ENCODE measurements around the gene EMC10. TPM values are rescaled to one million over a fixed set of nuclear protein-coding genes. Genes with fewer than 3 reads are reported as not detected.

EMC10 gene
- total RNA-seq, 2 donors from 2014 or later = 135 to 286 TPM

DNA sequence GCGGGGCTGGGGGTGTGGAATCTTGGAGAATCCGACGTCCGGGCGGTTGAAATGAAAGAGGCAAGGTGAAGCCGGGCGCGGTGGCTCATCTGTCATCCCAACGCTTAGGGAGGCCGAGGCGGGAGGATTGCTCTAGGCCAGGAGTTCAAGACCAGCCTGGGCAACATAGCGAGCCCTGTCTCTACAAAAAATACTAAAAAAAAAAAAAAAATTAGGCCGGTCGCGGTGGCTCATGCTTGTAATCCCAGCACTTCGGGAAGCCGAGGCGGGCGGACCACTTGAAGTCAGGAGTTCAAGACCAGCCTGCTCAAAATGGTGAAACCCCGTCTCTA lies 566 bp downstream of the EMC10 start:
- H3K27ac ChIP-seq = peak overlapping the region; percentile 72 to 75
- WGBS = 12% methylated on average over 20 of the region's 20 CpGs
- intact Hi-C loops (cut with DNase I) = no loop called here

DNA sequence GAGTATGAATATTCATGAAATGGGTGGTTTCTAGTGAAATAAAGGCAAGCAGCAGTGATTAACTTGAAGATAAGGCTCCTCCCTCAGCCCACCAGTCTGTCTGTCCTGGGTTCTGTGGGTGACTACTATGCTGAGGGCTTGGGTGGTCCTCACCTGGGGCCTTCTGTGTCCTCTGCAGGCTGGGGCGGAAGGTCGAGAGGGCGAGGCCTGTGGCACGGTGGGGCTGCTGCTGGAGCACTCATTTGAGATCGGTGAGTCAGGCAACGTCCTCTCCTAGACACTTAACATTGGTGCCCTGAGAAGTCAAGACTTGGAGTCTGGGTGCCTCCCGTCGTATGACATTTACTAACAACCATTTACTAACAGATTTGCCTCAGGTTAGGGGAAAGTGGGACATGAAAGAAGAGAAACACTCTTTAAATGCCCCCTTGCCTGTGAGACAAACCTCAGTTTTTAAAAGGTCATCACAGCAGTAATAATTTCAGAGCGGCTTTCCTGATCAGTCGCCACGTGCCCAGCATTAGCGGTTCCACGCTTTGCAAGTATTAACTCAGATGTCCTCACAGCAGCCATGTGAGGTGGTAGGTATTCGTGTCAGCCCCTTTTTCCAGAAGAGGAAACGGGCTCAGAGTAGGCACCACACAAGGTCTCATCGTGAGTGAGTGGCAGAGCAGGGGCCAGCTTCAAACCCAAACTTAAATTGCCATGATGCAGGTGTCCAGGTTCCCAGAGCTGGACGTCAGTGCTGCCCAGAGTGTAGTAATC lies 1.6 kb downstream of the EMC10 start:
- intact Hi-C loops (cut with DNase I) = no loop called here
- H3K27me3 ChIP-seq (replicated peaks; ENCODE audit: insufficient read depth) = no peaks in the 10 kb centered on the region
- H3K4me3 ChIP-seq = no peak overlapping the region
- H3K27ac ChIP-seq = no peak overlapping the region
- TF ChIP-seq, protein P1, sequence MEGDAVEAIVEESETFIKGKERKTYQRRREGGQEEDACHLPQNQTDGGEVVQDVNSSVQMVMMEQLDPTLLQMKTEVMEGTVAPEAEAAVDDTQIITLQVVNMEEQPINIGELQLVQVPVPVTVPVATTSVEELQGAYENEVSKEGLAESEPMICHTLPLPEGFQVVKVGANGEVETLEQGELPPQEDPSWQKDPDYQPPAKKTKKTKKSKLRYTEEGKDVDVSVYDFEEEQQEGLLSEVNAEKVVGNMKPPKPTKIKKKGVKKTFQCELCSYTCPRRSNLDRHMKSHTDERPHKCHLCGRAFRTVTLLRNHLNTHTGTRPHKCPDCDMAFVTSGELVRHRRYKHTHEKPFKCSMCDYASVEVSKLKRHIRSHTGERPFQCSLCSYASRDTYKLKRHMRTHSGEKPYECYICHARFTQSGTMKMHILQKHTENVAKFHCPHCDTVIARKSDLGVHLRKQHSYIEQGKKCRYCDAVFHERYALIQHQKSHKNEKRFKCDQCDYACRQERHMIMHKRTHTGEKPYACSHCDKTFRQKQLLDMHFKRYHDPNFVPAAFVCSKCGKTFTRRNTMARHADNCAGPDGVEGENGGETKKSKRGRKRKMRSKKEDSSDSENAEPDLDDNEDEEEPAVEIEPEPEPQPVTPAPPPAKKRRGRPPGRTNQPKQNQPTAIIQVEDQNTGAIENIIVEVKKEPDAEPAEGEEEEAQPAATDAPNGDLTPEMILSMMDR (IDR thresholded peaks at IDR 0.05) = no peak
- no peak for TF ChIP-seq POLR2A (IDR thresholded peaks at IDR 0.05)
- TF ChIP-seq POLR2AphosphoS5 (IDR thresholded peaks at IDR 0.05) = no peak
- 92% methylated on average over 17 of the region's 17 CpGs for WGBS
- peaks cover 4% of the 10 kb centered on the region for H3K4me1 ChIP-seq (replicated peaks)
- no peaks in the 10 kb centered on the region for H3K9me3 ChIP-seq
- DNase-seq (ENCODE audit: low spot score) = no peak
- H3K36me3 ChIP-seq = peaks cover 0 to 16% of the 10 kb centered on the region in 2 donors

More for the DNA sequence above, 566 bp downstream of the EMC10 start:
- Histone ChIP-seq H3K27me3 (replicated peaks; ENCODE audit: insufficient read depth) (no peaks in the 10 kb centered on the region), H3K4me1 (replicated peaks) (peaks cover 4% of the 10 kb centered on the region), H3K4me3 (peak overlapping the region; percentile 89 to 91), H3K9me3 (no peaks in the 10 kb centered on the region), H3K36me3 (peaks cover 0 to 16% of the 10 kb centered on the region in 2 donors)
- DNase-seq (ENCODE audit: low spot score) = no peak
- TF ChIP-seq, protein P1 (IDR thresholded peaks at IDR 0.05) = no peak
- TF ChIP-seq POLR2A (IDR thresholded peaks at IDR 0.05) (no peak), POLR2AphosphoS5 (IDR thresholded peaks at IDR 0.05) (no peak)

DNA sequence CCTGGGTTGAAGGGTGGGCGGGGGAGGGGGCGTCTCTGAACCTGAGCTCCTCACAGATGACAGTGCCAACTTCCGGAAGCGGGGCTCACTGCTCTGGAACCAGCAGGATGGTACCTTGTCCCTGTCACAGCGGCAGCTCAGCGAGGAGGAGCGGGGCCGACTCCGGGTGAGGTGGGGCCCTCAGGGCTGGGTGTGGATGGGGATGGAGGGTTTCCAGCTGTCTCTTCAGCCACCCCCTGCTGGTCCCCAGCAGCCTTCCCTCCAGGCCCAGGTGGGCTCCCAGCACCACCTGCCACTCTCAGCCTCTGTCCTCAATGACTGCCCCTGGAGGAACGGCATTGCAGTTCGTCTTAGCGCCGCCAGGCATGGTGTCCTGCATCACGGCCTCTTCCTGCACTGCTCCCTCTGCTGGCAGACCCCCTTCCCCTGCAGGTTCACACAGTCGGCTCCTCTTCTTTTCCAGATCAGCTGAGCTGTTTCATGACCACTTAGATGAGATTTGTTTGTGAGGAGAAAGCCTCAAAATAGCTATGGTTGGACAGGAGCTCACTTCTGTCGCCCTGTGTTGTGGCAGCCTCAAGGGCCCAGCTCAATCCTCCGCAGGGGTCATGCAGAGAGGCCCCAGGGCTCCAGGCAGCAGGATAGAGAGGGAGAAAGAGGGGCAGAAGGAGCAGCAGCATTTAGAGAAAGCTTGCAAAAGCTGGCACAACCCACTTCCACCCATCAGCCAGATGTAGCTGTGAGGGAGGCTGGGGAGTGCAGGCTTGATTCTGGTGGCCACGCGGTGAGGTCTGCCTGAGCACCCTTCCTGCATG lies 2.8 kb downstream of the EMC10 start:
- Histone ChIP-seq H3K4me1 (replicated peaks) (peaks cover 4% of the 10 kb centered on the region), H3K4me3 (no peak overlapping the region), H3K9me3 (no peaks in the 10 kb centered on the region), H3K27ac (no peak overlapping the region), H3K36me3 (peaks cover 0 to 16% of the 10 kb centered on the region in 2 donors), H3K27me3 (replicated peaks; ENCODE audit: insufficient read depth) (no peaks in the 10 kb centered on the region)
- intact Hi-C loops (cut with DNase I) = no loop called here
- TF ChIP-seq, protein P1 (IDR thresholded peaks at IDR 0.05) = no peak
- no peak for TF ChIP-seq POLR2AphosphoS5 (IDR thresholded peaks at IDR 0.05)
- TF ChIP-seq POLR2A (IDR thresholded peaks at IDR 0.05) = no peak
- 77% methylated on average over 19 of the region's 19 CpGs for WGBS
- DNase-seq (ENCODE audit: low spot score) = no peak

DNA sequence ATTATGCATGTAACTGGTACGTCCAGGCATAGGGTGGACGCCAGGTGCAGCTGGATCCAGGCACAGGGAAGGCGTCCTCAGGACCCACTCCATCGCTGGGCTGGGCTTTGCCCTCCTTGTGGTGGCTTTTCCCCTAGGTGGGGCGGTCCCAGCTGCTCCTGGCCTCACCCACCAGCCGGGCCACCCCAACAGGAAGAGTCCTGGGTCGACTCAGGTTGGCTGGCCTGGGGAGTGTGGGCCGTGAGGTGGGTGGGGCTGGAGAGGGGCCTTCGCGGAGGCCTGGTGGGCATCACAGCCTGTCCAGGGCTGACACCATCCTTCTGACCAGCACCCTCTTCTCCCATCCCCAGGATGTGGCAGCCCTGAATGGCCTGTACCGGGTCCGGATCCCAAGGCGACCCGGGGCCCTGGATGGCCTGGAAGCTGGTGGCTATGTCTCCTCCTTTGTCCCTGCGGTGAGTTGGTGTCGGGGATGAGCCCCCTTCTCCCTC lies 3.5 kb downstream of the EMC10 start:
- intact Hi-C loops (cut with DNase I) = no loop called here
- TF ChIP-seq POLR2AphosphoS5 (IDR thresholded peaks at IDR 0.05) (no peak), POLR2A (IDR thresholded peaks at IDR 0.05) (no peak)
- TF ChIP-seq, protein P1 (IDR thresholded peaks at IDR 0.05) = no peak
- Histone ChIP-seq H3K27ac (no peak overlapping the region), H3K36me3 (peaks cover 0 to 16% of the 10 kb centered on the region in 2 donors), H3K4me1 (replicated peaks) (peaks cover 4% of the 10 kb centered on the region), H3K9me3 (no peaks in the 10 kb centered on the region), H3K27me3 (replicated peaks; ENCODE audit: insufficient read depth) (no peaks in the 10 kb centered on the region), H3K4me3 (no peak overlapping the region)
- DNase-seq (ENCODE audit: low spot score) = no peak
- WGBS = 91% methylated on average over 11 of the region's 16 CpGs

Data from prostate gland (tissue), 2 donors.